GM19025 (cell line): ENCODE data around the gene HOXD4.

ENCODE experiments used
- ATAC-seq: cut with Tn5 transposase; IDR thresholded peaks from one replicate; pipeline ENCODE4 v1.9.1; 2021; ENCODE audit warnings: mild to moderate bottlenecking, low read depth, moderate library complexity; ENCODE audit not compliant: unreplicated experiment

HOXD4 gene

DNA sequence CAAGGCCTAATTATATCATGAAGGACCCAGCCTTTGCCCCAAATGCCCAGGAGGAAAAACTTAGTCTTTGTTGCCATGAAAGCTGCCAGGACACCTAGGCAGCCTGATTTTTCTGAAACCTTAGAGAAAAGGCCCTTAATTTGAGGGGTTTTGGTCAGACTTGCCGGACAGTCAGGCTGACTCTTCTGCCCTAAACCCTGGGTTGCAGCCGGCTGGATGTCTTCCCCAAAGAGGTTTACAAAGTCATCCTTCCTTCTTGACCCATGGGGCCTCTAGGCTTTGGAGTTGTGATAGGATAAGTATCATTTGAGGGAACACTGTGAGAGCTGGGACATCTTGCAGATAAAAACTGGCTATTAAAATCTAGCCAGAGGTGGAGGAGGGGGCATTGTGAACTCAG is 34.7 kb downstream of the HOXD4 start:
- no peak for ATAC-seq

DNA sequence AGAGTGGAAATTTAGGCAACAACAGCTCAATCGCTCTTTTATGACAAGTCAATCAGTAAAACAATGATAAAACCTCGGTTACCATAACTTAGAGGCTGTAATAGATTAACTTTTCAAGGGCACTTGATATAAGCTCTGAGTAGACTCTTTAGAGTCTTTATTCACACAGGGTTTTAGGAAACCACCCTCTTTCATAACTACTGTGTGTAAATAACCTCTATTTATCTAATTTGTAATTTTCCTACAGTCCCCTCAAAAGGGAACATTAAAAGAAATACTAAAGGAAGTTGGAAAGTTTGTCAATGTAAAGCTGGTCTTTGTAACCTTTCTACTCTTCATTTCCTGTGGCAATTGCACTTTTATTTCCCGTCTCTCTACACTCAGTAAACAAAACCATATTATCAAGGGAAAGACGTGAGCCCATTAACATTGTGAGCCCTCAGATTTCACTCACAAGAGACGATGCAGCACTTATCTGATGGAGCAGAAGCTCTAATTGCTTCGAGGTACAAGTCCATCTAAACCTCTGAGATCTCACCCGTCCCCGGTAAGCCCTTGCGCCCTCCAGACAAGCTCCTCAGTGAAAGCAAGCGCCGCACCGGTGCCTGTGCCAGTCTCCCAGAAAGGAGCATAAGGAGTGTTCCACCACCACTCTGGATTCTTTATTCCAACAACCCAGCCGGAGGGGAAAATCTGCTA is 36.0 kb downstream of the HOXD4 start:
- ATAC-seq: no peak

DNA sequence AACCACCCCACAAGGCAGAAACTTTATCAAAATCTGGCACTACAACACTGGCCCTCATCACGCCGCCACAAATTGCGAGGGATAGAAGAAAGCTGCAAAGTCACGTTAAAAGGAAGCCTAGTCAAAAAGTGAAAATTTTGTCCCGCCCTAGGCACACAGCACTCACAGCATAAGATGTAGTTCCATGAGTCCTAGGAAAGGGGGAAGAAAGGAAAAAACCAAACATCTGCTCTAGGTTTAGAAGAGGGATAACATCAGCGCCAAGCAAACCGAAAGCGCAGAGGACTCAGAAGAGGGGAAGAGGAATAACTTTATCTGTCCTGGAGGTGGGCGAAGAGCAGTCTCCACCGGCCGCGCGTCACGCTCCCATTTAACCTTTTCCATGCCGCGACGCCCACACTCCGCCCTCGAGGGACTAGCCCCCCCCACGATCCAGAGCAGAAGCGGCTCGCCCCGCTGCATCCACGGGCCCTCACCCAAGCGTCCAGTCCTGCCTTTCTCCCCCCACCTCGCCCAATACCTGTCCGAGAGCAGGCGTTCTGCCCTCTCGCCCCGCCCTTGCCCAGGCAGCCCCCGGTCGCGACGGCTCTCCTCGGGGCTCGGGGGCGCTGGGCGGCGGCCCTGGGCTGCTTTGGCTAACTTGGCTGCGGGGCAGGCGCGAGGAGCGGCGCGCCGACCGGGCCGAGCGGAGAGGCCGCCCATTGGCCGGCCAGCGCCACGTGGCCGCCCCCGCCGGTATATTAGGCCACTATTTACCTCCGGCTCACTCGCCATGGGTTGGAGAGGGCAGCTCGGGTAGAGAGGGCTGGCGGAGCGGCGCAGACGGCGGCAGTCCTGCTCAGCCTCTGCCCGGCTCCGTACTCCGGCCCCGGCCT is 36.8 kb downstream of the HOXD4 start, which contains the start of gene HOXD1:
Gene HOXD1, plus strand, starts transcription at position 770 of the 875 bp plus-strand sequence. CDS start 134 bp downstream, outside the sequence.
- ATAC-seq: no peak

DNA sequence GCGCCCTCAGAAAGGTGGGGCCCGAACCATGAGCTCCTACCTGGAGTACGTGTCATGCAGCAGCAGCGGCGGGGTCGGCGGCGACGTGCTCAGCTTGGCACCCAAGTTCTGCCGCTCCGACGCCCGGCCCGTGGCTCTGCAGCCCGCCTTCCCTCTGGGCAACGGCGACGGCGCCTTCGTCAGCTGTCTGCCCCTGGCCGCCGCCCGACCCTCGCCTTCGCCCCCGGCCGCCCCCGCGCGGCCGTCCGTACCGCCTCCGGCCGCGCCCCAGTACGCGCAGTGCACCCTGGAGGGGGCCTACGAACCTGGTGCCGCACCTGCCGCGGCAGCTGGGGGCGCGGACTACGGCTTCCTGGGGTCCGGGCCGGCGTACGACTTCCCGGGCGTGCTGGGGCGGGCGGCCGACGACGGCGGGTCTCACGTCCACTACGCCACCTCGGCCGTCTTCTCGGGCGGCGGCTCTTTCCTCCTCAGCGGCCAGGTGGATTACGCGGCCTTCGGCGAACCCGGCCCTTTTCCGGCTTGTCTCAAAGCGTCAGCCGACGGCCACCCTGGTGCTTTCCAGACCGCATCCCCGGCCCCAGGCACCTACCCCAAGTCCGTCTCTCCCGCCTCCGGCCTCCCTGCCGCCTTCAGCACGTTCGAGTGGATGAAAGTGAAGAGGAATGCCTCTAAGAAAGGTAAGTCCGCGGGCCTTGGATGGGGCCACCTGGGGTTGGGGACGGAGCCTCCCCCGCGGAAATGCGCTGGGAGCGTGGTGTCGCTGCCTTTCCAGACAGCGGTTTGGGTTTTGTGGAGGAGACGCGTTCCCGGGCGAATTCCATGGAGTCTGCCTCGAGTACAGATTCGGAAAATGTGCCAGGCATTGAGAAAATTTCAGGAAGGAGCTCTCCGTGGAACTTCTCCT is 37.7 kb downstream of the HOXD4 start:
- ATAC-seq: no peak

DNA sequence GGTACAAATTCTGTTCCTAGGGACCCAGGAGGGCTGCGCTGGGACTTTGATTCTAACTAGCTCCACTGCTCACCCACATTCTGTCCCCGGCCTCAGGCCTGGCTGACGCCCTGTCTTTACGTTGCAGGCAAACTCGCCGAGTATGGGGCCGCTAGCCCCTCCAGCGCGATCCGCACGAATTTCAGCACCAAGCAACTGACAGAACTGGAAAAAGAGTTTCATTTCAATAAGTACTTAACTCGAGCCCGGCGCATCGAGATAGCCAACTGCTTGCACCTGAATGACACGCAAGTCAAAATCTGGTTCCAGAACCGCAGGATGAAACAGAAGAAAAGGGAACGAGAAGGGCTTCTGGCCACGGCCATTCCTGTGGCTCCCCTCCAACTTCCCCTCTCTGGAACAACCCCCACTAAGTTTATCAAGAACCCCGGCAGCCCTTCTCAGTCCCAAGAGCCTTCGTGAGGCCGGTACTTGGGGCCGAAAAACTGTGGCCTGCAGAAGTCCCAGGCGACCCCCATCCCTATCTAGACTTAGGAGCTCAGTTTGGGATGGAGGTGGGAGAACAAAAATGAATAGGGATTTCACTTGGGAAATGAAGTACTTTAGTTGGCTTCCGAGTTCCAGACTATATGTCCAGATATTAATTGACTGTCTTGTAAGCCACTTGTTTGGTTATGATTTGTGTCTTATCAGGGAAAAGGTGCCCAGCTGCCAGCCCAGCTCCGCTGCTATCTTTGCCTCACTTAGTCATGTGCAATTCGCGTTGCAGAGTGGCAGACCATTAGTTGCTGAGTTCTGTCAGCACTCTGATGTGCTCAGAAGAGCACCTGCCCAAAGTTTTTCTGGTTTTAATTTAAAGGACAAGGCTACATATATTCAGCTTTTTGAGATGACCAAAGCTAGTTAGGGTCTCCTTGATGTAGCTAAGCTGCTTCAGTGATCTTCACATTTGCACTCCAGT is 38.6 kb downstream of the HOXD4 start:
- no peak for ATAC-seq

DNA sequence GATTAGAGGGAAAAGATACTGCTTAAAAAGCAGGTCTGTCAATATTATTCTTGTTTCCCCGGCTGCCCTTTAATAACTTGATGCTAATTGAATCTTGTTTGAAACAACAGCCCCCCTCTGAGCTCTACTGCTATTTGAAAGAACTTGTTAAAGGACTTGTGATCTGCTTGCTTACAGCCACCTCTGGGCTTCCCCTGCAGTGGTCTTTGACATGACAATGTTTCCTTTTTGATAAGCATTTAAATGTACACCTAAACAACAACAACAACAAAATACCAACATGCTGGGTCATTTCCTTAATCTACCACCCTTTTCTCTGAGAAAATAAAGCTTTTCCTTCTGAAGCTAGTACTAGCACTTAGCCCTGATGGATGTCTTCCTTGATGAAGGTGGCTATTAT is 41.0 kb downstream of the HOXD4 start:
- no peak for ATAC-seq

DNA sequence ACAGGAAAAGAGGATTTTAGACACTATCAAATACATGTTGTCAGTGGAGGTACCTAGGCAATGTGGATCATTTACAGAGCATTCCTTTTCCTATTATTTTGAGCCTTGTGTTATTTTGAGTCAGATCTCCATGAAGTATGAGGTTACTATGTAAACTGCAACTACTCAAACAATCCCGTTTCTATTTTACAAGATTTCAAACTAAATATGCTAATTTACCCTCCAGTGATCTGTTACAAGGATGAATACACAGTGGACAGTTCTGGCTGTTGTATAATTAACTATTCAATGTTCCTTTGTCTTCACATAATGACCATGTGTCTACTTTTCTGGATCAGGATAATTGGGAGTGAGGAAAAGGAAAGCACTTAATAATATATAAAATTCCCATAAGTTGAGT is 41.7 kb downstream of the HOXD4 start:
- no peak for ATAC-seq

DNA sequence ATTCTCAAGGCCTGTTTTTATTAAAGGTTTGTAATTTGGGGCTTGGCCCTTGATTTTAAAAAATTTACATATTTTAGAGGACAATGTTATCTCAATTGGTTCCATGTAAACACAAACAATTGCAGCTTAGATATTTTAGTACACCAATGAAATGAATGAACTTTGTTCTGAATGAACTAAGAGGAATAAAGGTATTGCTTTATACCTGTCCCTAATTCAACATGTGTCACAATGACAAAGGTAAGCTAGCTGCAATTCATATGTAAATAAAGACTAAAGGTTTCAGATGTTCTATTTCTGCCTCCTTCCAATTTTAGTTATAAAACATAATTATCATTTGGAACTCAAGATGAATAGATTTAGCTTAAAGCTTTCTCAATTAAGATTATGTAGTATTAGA is 48.6 kb downstream of the HOXD4 start:
- ATAC-seq: no peak

DNA sequence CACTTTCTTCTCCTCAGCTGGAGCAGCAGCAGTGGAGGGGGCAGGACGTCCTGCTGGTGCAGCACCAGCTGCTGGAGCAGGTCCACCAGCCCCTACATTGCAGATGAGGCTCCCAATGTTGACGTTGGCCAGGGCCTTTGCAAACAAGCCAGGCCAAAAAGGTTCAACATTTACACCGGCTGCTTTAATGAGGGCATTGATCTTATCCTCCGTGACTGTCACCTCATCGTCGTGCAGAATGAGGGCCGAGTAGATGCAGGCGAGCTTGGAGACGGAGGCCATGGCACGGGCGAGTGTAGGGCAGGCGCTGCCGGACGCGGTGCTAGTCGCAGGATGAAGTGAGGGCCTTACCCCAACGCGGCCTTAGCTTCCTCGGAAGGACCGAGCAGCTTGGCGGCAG is 49.6 kb downstream of the HOXD4 start:
- no peak for ATAC-seq

DNA sequence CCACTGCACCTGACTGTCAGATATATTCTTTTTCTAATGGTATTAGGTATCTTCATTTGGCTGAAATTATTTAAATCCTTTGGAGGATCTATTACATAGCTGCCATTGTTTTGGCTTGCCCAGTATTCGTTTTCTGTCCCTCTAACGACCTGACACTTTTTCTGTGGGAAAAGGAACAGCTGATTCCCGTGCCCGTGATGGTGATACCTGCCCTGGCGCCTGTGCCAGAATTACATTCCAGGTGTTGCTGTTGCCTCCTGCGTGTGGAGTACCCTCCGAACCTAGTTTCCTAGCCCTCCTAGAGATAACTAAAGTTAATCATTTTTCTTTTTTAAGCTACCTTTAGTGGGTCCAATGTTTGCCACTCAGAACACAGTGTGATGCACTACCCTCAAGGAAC is 51.1 kb downstream of the HOXD4 start:
- no peak for ATAC-seq
